Transverse colon (tissue), 4 donors: Measurements from ENCODE around the gene SFXN5.

Experiments
- POLR2AphosphoS5 ChIP-seq, 3 donors: sonication (generic); formaldehyde crosslinking; IDR thresholded peaks; one replicate each; pipeline ENCODE4 v1.6.1; 2016; ENCODE audit warnings: antibody characterized with exemption in 3 of 3
- TF ChIP-seq, protein P1 (sequence below), 5 experiments: fragments of 200-600 bp in 3 of 5; fragments of 450-650 bp in 2 of 5; sonication (generic) in 3 of 5; IDR thresholded peaks; 1 replicate in 2 of 5; 2 replicates in 3 of 5; pipeline ENCODE4 v1.5.1; 2016 to 2017; ENCODE audit warnings: antibody characterized with exemption in 5 of 5, inconsistent platforms in 3 of 5, mild to moderate bottlenecking in 2 of 5, moderate library complexity in 1 of 5

DNA sequence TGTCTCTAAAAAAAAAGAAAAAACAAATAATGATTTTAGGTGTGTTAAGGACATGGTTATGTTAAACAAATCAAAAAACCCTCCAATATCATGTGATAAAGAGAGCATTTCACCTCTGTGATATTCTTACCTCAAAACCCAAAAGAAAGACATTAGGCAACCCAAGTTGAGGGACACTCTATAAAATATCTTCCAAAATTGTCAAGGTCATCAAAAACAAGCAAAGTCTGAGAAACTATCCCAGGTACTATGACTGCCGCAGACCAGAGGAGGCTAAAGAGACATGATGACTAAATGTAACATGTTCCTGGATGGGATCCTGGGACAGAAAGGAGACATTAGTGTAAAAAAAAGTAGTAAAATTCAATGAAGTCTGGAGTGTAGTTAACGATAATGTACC is 4.5 kb downstream of the SFXN5 start:
- TF ChIP-seq, protein P1, sequence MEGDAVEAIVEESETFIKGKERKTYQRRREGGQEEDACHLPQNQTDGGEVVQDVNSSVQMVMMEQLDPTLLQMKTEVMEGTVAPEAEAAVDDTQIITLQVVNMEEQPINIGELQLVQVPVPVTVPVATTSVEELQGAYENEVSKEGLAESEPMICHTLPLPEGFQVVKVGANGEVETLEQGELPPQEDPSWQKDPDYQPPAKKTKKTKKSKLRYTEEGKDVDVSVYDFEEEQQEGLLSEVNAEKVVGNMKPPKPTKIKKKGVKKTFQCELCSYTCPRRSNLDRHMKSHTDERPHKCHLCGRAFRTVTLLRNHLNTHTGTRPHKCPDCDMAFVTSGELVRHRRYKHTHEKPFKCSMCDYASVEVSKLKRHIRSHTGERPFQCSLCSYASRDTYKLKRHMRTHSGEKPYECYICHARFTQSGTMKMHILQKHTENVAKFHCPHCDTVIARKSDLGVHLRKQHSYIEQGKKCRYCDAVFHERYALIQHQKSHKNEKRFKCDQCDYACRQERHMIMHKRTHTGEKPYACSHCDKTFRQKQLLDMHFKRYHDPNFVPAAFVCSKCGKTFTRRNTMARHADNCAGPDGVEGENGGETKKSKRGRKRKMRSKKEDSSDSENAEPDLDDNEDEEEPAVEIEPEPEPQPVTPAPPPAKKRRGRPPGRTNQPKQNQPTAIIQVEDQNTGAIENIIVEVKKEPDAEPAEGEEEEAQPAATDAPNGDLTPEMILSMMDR (IDR thresholded peaks at IDR 0.05) = no peak
- no peak for TF ChIP-seq POLR2AphosphoS5 (IDR thresholded peaks at IDR 0.05)
